GM18870 (cell line): Measurements from ENCODE around the gene HNRNPAB.

Experiments
- ATAC-seq: cut with Tn5 transposase; IDR thresholded peaks from one replicate; pipeline ENCODE4 v1.9.1; 2021; ENCODE audit warnings: moderate library complexity; ENCODE audit not compliant: unreplicated experiment

The HNRNPAB gene

DNA sequence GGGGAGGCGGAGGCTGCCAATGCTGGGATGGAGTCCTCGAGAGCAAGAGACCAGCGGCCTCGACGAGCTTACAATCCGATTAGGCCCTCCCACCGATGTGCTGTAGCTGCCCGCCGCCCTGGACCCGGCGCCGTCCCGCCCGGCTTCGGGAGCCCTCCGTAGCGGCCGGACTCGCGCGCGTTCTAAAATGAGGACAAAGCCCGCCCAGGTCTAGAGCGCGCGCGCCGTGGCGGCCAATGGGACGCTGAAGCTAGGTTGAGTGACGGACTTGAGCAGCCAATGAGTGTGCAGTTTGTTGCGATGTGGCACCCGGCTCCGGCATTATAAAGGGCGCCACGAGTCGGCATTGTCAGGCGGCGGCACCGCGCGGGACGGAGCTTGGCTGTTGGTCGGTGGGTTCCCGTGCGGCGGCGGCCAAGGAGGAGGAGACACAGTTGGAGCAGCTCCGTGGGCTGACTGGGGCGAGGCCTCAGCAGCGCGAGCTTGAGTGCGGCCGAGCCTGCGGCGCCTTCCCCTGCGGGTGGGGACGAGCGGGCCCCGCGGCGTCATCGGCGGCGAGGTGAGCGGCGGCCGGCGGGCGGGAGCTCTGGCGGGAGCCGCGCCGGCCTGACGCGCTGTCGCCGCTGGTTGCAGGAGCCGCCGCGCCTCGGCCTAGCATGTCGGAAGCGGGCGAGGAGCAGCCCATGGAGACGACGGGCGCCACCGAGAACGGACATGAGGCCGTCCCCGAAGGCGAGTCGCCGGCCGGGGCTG lies at the start of gene HNRNPAB:
Gene HNRNPAB, plus strand, starts transcription at position 352 of the 753 bp plus-strand sequence. Its CDS starts 305 bp downstream, at position 657.
- ATAC-seq = peak; percentile 89

DNA sequence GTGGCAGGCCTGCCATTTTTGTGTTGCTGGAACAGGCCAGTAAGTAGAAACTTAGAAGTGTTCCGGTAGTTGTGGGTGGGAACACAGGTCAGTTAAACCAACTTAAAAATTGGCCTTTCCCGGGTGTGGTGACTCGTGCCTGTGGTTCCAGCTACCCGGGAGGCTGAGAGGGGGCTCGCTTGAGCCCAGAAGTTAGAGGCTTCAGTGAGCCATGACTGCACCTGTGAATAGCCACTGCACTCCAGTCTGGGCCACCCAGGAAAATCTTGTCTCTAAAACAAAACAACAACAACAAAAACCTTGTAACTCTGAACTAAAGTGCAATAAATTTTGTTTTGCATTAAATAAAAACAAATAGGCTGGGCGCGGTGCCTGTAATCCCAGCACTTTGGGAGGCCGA lies 49.3 kb upstream of the HNRNPAB start:
- no peak for ATAC-seq

DNA sequence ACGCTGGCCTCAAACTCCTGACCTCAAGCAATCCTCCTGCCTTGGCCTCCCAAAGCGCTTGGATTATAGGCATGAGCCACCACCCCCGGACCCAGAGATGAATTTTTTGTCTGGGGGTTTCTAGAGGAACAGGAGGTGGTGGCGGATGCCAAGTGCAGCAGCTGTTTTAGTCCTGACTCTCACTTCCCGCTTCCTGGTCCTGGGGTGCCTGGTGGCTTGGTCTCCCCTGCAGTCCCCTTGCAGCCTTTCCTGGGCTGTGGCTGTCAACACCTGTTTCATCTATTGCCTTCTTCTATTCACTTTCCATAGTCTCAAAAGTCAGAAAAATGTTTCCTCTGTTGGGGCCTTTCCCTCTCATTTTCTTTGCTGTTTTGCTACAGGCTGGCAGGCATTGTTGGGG lies 44.2 kb upstream of the HNRNPAB start:
- no peak for ATAC-seq

DNA sequence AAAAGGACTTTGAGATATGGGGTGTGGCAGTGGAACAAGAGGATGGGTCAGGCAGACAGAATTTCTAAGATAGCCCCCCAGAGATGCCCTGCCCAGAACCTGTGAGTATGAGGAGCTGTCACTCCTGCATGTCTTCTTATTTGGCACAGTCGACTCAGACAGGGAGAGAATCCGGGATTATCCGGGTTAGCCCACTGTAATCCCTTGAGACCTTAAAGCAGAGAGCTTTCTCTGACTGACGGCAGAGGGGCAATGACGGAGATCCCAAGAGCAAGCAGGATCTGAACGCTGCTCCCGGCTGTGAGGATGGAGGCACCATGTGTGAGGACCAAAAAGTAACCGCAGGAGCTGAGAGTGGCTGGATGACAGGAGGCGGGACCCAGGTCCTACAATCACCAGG lies 41.9 kb upstream of the HNRNPAB start:
- no peak for ATAC-seq

DNA sequence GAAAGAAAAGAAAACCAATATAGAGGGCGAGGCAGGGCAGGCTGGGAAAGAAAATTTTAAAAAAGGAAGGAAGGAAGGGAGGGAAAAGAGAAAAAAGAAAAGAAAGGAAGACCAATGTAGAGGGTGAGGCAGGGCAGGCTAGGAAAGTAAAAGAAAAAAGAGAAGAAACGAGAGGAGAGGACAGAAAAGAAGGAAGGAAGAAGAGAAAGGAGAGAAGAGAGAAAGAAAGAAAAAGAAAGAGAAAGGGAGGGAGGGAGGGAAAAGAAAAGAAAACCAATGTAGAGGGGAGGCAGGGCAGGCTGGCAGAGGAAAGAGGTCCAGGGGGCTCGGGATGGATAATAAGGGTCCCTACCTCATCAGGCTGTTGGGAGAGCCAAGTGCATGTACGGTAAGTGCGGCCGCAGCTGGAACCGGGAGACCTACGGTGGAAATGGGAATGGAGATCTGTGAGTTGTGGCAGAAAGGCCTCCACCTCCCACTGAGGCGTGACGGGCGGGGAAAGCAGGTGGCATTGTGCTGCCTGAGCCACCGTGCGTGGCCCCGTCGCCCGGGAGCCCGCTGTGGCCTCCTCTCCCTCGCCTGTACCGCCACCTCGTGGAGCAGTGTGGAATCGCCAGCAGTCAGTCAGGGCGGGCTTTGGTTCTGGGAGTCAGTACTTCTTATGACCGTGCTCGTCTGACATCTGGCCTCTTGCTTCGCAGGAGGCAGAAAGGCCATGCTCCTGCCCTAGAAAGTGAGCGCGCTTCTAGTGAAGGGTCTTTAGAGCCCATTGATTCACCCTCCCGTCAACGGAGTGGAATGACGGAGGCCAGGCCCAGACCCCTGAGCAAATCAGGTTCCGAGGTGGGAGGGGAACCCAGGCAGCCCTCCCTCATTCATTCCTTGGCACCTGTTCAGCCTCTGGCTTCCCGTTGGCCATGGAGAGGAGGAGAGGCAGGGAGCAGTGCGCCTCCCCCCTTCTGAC lies 40.3 kb upstream of the HNRNPAB start:
- peak; percentile 64 for ATAC-seq

DNA sequence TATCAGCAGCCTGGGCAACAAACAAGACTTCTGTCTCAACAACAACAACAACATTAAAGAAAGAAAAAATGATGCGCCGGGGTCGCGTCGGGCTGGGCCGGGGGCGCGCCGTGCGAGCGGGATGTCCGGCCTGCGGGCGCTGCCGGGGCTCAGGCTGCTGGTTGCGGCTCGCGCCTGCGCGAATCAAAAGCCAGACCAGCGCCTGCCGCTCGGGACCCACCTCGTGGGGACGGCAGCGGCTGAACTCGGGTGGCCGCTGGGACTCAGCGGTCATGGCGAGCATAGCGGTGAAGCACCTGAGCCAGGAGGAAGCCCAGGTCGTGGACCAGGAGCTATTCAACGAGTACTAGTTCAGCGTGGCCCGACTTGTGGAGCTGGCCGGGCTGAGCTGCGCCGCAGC lies 38.8 kb upstream of the HNRNPAB start:
- no peak for ATAC-seq

DNA sequence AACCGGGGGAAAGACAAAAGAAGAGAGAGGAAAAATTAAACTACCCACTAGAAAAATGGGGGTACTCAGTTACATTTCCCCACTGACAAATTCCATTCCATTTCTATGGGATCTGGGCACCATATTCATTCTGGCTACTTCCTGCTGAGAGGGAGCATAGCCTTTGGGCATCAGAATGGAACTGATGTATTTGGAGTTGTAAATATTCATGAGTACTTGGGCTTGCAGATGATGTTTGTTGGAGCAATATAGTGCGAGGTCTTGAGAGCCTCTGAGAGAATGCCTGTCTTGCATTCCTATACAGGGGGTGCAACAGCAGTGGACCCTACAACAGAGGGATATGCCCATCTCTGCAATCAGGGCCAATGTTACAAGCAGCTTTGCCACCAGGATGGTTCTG lies 33.9 kb upstream of the HNRNPAB start:
- ATAC-seq = no peak

DNA sequence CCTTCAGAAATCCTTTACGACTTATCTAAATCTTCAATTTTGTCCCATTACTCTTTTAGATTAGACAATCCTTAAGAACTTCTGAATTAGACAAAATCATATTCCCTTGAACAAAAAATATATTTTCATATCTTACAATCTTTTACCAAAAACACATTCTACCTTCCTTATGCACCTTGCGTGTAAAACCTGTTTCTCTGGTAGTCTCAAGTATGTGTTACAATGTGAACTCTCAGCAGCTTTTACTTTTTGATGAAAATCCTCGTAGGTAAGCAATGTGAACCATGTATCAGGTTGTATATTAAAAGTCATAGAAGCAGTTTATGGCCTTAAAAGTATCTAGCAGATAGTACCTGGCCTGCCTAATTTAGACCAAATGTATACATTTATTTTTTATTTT lies 29.9 kb upstream of the HNRNPAB start:
- no peak for ATAC-seq

DNA sequence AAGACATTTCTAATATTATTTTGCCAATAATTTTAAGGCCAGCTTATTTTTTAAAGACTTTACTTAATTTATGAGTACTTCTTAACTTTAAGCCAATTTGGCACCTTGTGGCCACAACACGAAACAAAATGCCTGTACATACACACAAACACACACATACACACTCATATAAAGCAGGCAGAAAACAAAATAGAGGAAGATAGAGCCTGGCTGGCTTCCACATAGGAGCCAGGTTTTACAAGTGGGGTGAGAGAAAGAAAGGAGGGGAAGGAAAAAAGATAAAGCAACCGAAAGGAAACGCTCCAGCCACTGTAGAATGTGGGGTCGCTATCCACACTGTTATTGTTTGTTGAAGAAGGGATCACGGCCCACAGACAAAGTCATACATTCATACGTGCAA lies 27.5 kb upstream of the HNRNPAB start:
- ATAC-seq = no peak

DNA sequence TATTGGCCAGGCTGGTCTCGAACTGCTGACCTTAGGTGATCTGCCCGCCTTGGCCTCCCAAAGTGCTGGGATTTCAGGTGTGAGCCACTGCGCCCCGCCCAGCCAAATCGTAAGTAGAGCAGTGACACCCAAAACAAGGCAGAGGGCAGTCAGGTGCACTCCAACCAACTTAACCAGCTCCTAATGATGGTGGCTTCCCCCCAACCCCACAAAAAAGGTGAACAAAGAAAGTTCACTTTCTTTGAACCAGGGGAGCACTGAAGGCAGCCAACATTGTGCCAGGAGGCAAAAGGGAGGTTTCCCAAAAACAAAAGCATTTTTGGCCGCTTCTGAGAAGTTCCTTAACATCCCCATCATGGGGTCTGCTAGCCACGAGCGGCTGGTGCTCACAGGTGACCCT lies 26.8 kb upstream of the HNRNPAB start:
- no peak for ATAC-seq

DNA sequence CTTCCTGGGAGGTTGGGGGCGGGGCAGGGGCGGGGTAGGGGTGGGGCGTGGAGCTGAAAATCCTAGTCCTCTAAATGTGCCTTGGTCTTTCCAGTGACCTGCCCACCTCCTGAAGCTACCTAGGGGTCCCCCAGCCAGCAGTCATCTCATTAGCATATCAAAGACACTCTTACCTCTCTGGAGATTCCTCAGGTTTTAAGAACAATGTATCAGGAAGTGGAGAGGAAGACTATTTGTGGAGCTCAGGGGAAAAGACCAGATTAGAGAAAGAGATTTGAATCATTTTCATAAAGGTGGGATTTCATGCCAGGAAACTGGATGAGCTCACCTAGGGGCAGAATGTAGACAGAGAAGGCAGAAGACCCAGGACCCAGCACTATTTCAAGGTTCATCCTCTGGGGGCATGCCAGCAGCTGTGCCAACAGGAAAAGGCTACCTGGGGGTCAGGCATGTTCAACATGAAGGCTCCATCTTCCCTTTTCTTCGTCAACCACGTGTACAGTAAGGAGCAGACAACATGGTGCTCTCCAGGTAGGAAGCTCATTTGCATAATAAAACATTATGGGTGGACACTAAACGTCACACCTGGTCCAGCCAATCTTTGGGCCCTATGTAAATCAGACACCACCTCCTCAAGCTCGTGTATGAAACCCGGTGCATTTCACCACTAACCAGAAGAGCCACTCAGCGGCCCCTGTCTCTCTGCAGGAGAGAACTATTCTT lies 24.0 kb upstream of the HNRNPAB start:
- no peak for ATAC-seq

DNA sequence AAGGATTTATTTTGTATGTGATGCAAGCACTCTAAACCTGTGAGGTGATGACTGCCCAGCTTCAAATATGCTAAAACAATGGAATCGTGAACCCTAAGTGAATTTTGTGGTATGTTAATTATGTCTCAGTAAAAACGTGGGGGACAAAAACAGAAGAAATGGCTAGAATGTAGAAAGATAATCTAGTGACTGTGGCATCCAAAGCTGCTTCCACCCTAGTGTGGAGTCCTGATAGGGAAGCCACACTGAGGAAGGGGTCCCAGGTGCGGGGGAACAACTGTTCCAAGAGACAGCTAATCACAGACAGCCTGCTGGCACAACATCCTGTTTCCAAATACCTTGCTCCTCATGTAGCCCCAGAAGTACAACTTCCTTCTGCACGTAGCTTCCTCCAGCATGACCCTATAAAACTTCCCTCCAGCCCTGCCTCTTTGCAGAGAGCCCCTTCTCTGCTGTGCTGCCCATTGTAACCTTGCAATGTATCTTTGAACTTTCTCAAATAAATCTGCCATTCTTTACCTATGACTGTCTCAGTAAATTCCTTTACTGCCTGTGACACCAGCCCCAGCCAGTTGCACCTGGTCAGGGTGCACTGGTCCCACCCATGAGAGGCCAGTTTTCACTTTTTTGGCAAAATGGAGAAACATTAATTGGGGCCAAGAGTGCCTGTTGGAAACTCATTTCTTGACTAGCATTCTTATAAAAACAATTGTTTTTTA lies 22.0 kb upstream of the HNRNPAB start:
- no peak for ATAC-seq

DNA sequence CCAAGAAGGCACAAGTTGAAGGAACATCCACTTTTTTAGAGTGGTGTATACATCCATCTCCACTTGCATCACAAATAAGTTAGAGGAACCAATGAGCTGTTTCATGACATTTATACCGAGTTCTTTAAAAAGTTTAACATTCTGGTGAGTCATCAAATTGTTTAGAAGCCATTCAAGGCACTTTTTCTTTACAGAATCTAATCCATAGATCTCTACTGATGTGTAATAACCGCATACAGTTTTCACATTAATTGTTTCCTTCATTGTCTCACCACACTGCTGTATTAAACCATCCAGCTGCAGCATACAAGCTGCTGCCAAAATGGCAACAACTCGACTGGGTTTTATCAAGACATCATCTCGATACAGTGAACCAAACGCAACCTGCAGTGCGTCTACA lies 17.9 kb upstream of the HNRNPAB start:
- no peak for ATAC-seq

DNA sequence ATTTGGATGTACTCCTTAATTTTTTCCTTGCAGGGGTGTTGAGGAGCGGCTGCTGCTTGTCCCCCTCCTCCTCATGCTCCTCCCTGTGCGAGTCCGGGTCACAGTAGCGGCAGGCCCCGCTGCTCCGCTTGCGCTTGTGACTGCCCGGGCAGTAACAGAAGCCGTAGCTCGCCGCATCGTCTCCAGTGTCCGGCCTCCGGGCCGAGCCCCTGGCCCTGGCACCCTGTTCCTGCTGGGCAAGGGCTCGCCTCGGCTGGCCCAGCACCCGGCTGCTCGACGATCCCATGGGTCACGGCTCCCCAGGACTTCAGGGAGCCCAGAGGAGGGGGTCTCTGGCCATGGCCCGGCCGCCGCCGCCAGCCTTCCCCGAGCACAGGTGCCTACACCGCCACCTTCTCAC lies 17.3 kb upstream of the HNRNPAB start, which contains the start of gene GMCL2:
Gene GMCL2, minus strand, starts transcription at position 358 of the 400 bp plus-strand sequence. Its CDS starts 72 bp downstream, at position 286.
- ATAC-seq = no peak

DNA sequence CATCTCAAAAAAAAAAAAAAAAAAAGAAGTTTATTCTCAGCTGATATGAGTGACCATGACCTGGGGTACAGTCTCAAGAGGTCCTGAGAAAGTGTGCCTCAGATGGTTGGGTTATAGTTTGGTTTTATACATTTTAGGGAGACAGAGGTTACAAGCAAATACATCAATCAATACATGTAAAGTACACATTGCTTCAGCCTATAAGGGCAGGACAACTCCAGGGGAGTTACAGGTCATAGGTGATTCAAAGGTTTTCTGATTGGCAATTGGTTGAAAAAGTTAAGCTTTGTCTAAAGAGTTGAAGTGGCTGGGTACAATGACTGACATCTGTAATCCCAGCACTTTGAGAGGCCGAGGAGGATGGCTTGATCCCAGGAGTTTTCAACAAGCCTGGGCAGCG lies 14.9 kb upstream of the HNRNPAB start:
- ATAC-seq = no peak

DNA sequence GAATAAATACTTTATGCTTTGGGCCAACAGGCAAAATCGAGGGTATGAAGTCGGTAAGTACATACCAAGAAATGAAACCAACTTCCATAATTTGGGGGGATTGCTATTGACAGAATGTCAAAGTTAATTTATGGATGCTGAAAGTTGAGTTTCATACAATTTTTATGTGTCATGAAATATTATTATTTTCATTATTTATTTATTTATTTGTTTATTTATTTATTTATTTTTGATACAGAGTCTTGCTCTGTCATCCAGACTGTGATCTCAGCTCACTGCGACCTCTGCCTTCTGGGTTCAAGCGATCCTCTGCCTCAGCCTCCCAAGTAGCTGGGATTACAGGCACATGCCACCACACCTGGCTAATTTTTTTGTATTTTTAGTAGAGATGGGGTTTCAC lies 12.7 kb upstream of the HNRNPAB start:
- ATAC-seq = no peak

DNA sequence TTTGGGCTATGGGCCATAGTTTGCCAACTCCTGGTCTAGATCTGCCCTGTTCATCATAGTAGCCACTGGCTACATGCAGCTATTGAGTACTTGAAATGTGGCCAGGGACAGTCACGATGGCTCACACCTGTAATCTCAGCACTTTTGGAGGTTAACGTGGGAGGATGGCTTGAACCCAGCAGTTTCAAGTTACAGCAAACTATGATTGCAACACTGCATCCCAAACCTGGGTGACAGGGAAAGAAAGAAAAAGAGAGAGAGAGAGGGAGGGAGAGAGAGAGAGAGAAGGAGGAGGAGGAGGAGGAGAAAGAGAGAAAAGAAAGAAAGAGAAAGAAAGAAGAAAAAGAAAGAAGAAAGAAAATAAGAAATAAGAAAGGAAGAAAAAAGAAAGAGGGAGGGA lies 12.1 kb upstream of the HNRNPAB start:
- no peak for ATAC-seq

DNA sequence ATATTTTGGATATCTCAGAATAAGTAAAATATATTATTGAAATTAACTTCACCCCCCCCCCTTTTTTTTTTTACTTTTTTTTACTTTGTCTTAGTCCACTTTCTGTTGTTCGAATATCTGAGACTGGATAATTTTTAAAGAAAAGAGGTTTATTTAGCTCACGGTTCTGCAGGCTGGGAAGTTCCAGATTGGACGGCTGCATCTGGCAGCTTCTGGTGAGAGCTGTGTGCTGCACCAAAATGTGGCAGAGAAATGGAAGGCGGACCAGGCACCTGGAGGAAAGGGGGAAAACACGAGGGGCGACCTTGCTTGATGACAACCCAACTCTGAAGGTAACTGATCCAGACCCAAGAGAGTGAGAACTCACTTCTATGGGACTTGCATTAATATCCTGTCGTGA lies 11.5 kb upstream of the HNRNPAB start:
- no peak for ATAC-seq

DNA sequence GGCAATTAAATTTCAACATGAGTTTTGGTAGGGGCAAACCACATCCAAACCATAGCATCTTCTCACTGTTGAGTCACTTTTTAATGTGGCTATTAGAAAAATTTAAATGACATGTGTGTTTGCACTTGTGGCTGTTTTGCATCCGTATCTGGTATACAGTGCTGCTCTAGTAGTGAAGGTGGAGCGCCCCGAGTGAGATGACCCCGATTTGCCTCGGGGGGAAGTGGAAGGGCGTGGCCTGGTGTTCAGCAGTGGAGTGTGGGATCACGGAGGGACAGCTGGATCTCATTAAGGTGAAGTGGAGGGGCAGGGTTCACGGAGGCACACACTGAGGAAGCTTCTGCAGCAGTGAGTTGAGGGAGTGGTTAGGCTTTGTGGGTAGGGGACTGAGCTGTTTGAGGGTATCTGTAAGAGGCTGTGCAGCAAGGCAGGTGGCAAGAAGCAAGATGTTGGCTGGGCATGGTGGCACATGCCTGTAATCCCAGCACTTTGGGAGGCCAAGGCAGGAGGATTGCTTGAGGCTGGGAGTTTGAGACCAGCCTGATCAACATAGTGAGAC lies 11.0 kb upstream of the HNRNPAB start:
- ATAC-seq = no peak

DNA sequence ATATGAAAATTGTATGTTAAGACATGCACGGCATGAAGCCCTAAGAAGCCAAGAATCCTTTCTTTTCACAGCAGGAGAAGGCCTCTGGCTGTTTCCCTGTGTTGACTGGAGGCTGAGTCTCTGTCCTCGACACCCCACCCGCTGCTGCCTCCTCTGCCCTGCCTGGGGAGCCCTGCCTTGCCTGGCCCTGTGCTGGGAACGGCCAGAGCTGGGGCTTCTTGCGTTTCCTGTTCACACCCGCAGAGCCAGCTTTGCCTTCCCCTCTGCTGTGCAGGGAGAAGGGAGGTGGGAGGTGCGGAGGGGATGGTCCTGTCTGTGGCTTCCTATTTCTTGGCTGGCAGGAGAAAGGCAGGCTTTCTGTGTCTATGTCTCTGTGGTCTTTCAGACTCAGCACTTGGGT lies 10.3 kb upstream of the HNRNPAB start:
- no peak for ATAC-seq
